ENCODE results near the gene METRNL. TPM values are rescaled to one million over a fixed set of nuclear protein-coding genes. Genes with fewer than 3 reads are reported as not detected.

The METRNL gene
- total RNA-seq, 1 experiment from 2014 or later: 58.7 TPM

DNA sequence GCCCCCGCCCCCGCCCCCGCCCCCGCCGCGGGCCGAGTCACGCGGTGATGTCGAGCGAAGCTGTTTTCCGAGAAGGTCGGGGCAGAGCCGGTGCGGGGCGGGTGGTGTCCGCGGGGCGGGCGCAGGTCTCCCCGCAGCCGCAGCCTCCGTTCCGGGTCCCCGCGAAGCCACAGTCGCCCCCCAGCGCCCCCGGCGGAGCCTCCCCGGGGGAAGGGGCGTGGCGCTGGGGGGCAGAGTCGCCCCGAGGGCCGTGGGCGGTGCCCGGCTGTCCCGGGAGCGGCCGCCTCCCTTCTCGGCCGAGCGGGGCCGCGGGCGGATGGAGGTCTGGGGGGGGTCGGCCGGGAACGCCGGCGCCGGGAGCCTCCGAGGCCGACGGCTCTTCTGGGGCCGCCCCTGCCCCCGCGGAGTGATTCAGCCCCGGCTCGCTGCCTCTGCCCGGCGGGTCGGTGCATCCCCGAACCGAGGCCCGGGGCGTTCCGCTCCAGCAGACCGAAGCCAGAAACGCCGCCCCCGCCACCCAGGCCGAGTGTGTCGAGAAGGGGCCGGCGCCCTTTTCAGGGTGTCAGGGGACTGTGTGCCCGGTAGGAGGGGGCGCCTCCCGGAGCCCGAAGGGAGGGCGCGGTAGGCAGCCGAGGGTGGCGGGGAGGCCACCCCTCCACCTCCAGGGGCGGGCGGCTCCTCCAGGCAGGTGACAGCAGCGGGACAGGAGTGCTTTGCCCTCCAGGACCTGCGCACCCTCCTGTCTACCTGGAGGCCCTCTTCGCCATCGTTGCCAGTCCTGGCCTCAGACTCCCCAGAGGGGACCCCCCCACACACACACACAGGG, 1.7 kb downstream of the METRNL start:
- H3K27ac ChIP-seq (ENCODE audit: low read depth, low read length): peak overlapping the region; percentile 78; the same call in 1 of the 2 replicates
- peaks cover 29 to 43% of the 10 kb centered on the region in 2 experiments for H3K4me1 ChIP-seq (ENCODE audit: control insufficient read depth in 1 of 2, insufficient read depth in 2 of 2, low read length in 2 of 2)
- H2AFZ ChIP-seq (ENCODE audit: low read depth, low read length, poor library complexity, severe bottlenecking): no peak overlapping the region
- H3K36me3 ChIP-seq (ENCODE audit: control insufficient read depth in 1 of 2, insufficient read depth in 2 of 2, low read length in 2 of 2): peaks cover 5 to 10% of the 10 kb centered on the region in 2 experiments; a peak in 3 of 4 replicates
- ChIA-PET RAD21 (ENCODE audit: low non-redundant PET in 1 of 2, low total read pairs in 2 of 2, uncharacterized antibody in 2 of 2, unreplicated experiment in 2 of 2) (no interaction called here), POLR2A (no interaction called here), CTCF (no interaction called here)
- peak overlapping the region; percentile 44 to 64 for H3K4me3 ChIP-seq (replicated peaks in 1 of 2; ENCODE audit: low read depth in 1 of 2, low read length in 2 of 2)
- peaks cover 54% of the 10 kb centered on the region for H3K79me2 ChIP-seq (ENCODE audit: insufficient read depth, low read length)
- no peak for TF ChIP-seq POLR2AphosphoS5 (IDR thresholded peaks at IDR 0.05; ENCODE audit: low read depth, low read length)
- TF ChIP-seq SP1 (IDR thresholded peaks at IDR 0.05; ENCODE audit: low read depth): no peak
- peak overlapping the region; percentile 88 for H3K4me2 ChIP-seq (ENCODE audit: low read length)
- ATAC-seq: peak; percentile 23
- intact Hi-C loops (cut with micrococcal nuclease): no loop called here
- peak overlapping the region; percentile 74 for H3K9ac ChIP-seq (ENCODE audit: low read length)
- H3K27me3 ChIP-seq (ENCODE audit: insufficient read depth, low read length): no peaks in the 10 kb centered on the region
- no peaks in the 10 kb centered on the region; a peak in 1 of 4 replicates for H3K9me3 ChIP-seq (ENCODE audit: control insufficient read depth in 1 of 2, insufficient read depth in 1 of 2, low read depth in 1 of 2, low read length in 2 of 2)
- H3K9me2 ChIP-seq (ENCODE audit: insufficient read depth): no peaks in the 10 kb centered on the region
- BruUV-seq (replicated peaks): no TSS peak
- peaks cover 11% of the 10 kb centered on the region; the same call in 1 of the 2 replicates for H4K20me1 ChIP-seq (ENCODE audit: insufficient read depth)
- no peak for DNase-seq (ENCODE audit: low read depth, low spot score)

DNA sequence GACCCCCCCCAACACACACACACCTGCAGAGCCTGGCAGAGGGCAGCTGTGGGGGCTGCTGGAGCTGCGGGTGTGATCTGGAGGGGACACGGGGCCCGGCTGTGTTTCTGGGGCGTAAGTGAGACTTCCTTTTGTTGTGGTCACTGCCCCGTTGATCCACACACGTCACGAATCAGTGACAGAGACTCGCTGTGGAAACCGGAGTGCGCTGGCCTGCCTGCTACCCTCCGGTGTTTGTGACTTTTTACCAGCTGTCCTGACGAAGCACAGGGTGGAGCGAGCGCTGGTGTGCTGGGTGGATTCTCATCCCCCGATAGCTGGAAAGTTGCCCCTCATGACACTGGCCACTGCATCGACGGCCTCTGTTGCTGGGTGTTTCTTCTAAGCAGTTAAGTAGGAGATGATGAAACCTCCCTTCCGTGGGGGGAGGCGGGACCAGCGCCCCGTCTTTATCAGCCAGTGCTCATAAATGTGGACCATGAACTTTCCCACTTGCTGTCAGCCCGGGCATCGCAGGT, 2.3 kb downstream of the METRNL start:
- no peak for TF ChIP-seq TCF7L2 (IDR thresholded peaks at IDR 0.05; ENCODE audit: borderline replicate concordance, extremely low read depth, insufficient read depth, insufficient read length)
- TF ChIP-seq ZNF274 (IDR thresholded peaks at IDR 0.05; ENCODE audit: low read depth, low read length): no peak
- no peak for TF ChIP-seq SIN3A (IDR thresholded peaks at IDR 0.05; ENCODE audit: low read depth)
- no peak for TF ChIP-seq EGR1 (IDR thresholded peaks at IDR 0.05; ENCODE audit: low read depth)
- TF ChIP-seq, protein P1, sequence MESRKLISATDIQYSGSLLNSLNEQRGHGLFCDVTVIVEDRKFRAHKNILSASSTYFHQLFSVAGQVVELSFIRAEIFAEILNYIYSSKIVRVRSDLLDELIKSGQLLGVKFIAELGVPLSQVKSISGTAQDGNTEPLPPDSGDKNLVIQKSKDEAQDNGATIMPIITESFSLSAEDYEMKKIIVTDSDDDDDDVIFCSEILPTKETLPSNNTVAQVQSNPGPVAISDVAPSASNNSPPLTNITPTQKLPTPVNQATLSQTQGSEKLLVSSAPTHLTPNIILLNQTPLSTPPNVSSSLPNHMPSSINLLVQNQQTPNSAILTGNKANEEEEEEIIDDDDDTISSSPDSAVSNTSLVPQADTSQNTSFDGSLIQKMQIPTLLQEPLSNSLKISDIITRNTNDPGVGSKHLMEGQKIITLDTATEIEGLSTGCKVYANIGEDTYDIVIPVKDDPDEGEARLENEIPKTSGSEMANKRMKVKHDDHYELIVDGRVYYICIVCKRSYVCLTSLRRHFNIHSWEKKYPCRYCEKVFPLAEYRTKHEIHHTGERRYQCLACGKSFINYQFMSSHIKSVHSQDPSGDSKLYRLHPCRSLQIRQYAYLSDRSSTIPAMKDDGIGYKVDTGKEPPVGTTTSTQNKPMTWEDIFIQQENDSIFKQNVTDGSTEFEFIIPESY (IDR thresholded peaks at IDR 0.05; ENCODE audit: extremely low read depth, insufficient replicate concordance, low read length): no peak
- TF ChIP-seq ELF1 (IDR thresholded peaks at IDR 0.05; ENCODE audit: borderline replicate concordance, low read depth): no peak
- no peak for TF ChIP-seq JUND (IDR thresholded peaks at IDR 0.05)
- TF ChIP-seq SRF (IDR thresholded peaks at IDR 0.05; ENCODE audit: low read depth): no peak
- TF ChIP-seq FOSL1 (IDR thresholded peaks at IDR 0.05; ENCODE audit: low read depth): no peak
- TF ChIP-seq POLR2A (IDR thresholded peaks at IDR 0.05; ENCODE audit: borderline replicate concordance, extremely low read depth, insufficient read depth, insufficient read length): no peak
- H4K20me1 ChIP-seq (ENCODE audit: insufficient read depth): peaks cover 11% of the 10 kb centered on the region; the same call in 1 of the 2 replicates
- CTCF ChIA-PET: no interaction called here
- peak overlapping the region; percentile 74; the same call in 1 of the 2 replicates for H3K9ac ChIP-seq (ENCODE audit: low read length)
- POLR2A ChIA-PET: no interaction called here
- BruUV-seq (replicated peaks): no TSS peak
- peak overlapping the region; percentile 44 to 64 for H3K4me3 ChIP-seq (replicated peaks in 1 of 2; ENCODE audit: low read depth in 1 of 2, low read length in 2 of 2)
- H2AFZ ChIP-seq (ENCODE audit: low read depth, low read length, poor library complexity, severe bottlenecking): no peak overlapping the region
- peaks cover 29 to 43% of the 10 kb centered on the region in 2 experiments for H3K4me1 ChIP-seq (ENCODE audit: control insufficient read depth in 1 of 2, insufficient read depth in 2 of 2, low read length in 2 of 2)
- H3K9me2 ChIP-seq (ENCODE audit: insufficient read depth): no peaks in the 10 kb centered on the region
- no peaks in the 10 kb centered on the region; a peak in 1 of 4 replicates for H3K9me3 ChIP-seq (ENCODE audit: control insufficient read depth in 1 of 2, insufficient read depth in 1 of 2, low read depth in 1 of 2, low read length in 2 of 2)
- no peak overlapping the region; the same call in 1 of the 2 replicates for H3K27ac ChIP-seq (ENCODE audit: low read depth, low read length)
- peaks cover 9 to 15% of the 10 kb centered on the region in 2 experiments; a peak in 3 of 4 replicates for H3K36me3 ChIP-seq (ENCODE audit: control insufficient read depth in 1 of 2, insufficient read depth in 2 of 2, low read length in 2 of 2)
- RAD21 ChIA-PET (ENCODE audit: low non-redundant PET in 1 of 2, low total read pairs in 2 of 2, uncharacterized antibody in 2 of 2, unreplicated experiment in 2 of 2): no interaction called here
- H3K27me3 ChIP-seq (ENCODE audit: insufficient read depth, low read length): no peaks in the 10 kb centered on the region
- no peak for DNase-seq (ENCODE audit: low read depth, low spot score)
- intact Hi-C loops (cut with micrococcal nuclease): no loop called here
- peak overlapping the region; percentile 88 for H3K4me2 ChIP-seq (ENCODE audit: low read length)
- H3K79me2 ChIP-seq (ENCODE audit: insufficient read depth, low read length): peaks cover 61% of the 10 kb centered on the region
- no peak for ATAC-seq
